ENCODE measurements around the gene APOOL.
"Not testable (repeated sequence)": the region's sequence is repeated elsewhere in the genome, so short reads cannot be mapped to it uniquely, and the experiment has no call there.

The APOOL gene

GRCh38 chrX:85012098-85012497 lies 8.4 kb downstream of the APOOL start:
- H3K9me2 ChIP-seq (ENCODE audit: low read depth, low read length), result no peaks in the 10 kb centered on the region
- no peak overlapping the region for H3K27ac ChIP-seq (ENCODE audit: low read depth, low read length, poor library complexity, severe bottlenecking)
- H3K4me2 ChIP-seq (ENCODE audit: low read length), result no peak overlapping the region
- no peaks in the 10 kb centered on the region for H3F3A ChIP-seq (ENCODE audit: insufficient read depth, low read length)
- no peak overlapping the region for H2AFZ ChIP-seq (ENCODE audit: low read length)
- no peak overlapping the region for H3K4me3 ChIP-seq (ENCODE audit: low read depth, low read length, poor library complexity, severe bottlenecking)
- H3K27me3 ChIP-seq (ENCODE audit: insufficient read depth, low read length), result no peaks in the 10 kb centered on the region
- H4K20me1 ChIP-seq (ENCODE audit: insufficient read depth, low read length), result no peaks in the 10 kb centered on the region
- no peak overlapping the region for H3K9ac ChIP-seq (ENCODE audit: low read length)
- no peaks in the 10 kb centered on the region for H3K36me3 ChIP-seq (ENCODE audit: insufficient read depth, low read length)
- H3K4me1 ChIP-seq (ENCODE audit: insufficient read depth, low read length, severe bottlenecking), result no peaks in the 10 kb centered on the region
- H3K79me2 ChIP-seq (ENCODE audit: insufficient read depth, low read length), result no peaks in the 10 kb centered on the region; the same call in 1 of the 2 replicates
- TF ChIP-seq, protein P1, sequence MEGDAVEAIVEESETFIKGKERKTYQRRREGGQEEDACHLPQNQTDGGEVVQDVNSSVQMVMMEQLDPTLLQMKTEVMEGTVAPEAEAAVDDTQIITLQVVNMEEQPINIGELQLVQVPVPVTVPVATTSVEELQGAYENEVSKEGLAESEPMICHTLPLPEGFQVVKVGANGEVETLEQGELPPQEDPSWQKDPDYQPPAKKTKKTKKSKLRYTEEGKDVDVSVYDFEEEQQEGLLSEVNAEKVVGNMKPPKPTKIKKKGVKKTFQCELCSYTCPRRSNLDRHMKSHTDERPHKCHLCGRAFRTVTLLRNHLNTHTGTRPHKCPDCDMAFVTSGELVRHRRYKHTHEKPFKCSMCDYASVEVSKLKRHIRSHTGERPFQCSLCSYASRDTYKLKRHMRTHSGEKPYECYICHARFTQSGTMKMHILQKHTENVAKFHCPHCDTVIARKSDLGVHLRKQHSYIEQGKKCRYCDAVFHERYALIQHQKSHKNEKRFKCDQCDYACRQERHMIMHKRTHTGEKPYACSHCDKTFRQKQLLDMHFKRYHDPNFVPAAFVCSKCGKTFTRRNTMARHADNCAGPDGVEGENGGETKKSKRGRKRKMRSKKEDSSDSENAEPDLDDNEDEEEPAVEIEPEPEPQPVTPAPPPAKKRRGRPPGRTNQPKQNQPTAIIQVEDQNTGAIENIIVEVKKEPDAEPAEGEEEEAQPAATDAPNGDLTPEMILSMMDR (IDR thresholded peaks at IDR 0.05; ENCODE audit: low read length), result no peak
- TF ChIP-seq EZH2 (IDR thresholded peaks at IDR 0.05; ENCODE audit: borderline replicate concordance, low read length), result no peak
- H3K9me3 ChIP-seq (ENCODE audit: low read length), result no peaks in the 10 kb centered on the region

GRCh38 chrX:85015351-85015750 lies 11.7 kb downstream of the APOOL start:
- H3K4me2 ChIP-seq (ENCODE audit: low read length); H3K36me3 ChIP-seq (ENCODE audit: insufficient read depth, low read length); H4K20me1 ChIP-seq (ENCODE audit: insufficient read depth, low read length); H2AFZ ChIP-seq (ENCODE audit: low read length); H3F3A ChIP-seq (ENCODE audit: insufficient read depth, low read length); H3K9me2 ChIP-seq (ENCODE audit: low read depth, low read length); H3K9me3 ChIP-seq (ENCODE audit: low read length); H3K4me3 ChIP-seq (ENCODE audit: low read depth, low read length, poor library complexity, severe bottlenecking); H3K27ac ChIP-seq (ENCODE audit: low read depth, low read length, poor library complexity, severe bottlenecking); H3K9ac ChIP-seq (ENCODE audit: low read length); H3K4me1 ChIP-seq (ENCODE audit: insufficient read depth, low read length, severe bottlenecking); H3K27me3 ChIP-seq (ENCODE audit: insufficient read depth, low read length); H3K79me2 ChIP-seq (ENCODE audit: insufficient read depth, low read length): not testable (repeated sequence)

- Histone ChIP-seq H3K9me2 (ENCODE audit: low read depth, low read length) (no peaks in the 10 kb centered on the region), H3K9ac (ENCODE audit: low read length) (no peak overlapping the region), H3K79me2 (ENCODE audit: insufficient read depth, low read length) (no peaks in the 10 kb centered on the region), H4K20me1 (ENCODE audit: insufficient read depth, low read length) (no peaks in the 10 kb centered on the region), H3K4me1 (ENCODE audit: insufficient read depth, low read length, severe bottlenecking) (no peaks in the 10 kb centered on the region), H3K9me3 (ENCODE audit: low read length) (no peaks in the 10 kb centered on the region), H3K36me3 (ENCODE audit: insufficient read depth, low read length) (no peaks in the 10 kb centered on the region; the same call in 1 of the 2 replicates), H3K27me3 (ENCODE audit: insufficient read depth, low read length) (no peaks in the 10 kb centered on the region), H3K4me3 (ENCODE audit: low read depth, low read length, poor library complexity, severe bottlenecking) (no peak overlapping the region), H2AFZ (ENCODE audit: low read length) (no peak overlapping the region), H3K4me2 (ENCODE audit: low read length) (no peak overlapping the region), H3K27ac (ENCODE audit: low read depth, low read length, poor library complexity, severe bottlenecking) (no peak overlapping the region), H3F3A (ENCODE audit: insufficient read depth, low read length) (no peaks in the 10 kb centered on the region)
- no peak for TF ChIP-seq EZH2 (IDR thresholded peaks at IDR 0.05; ENCODE audit: borderline replicate concordance, low read length)
- TF ChIP-seq, protein P1 (IDR thresholded peaks at IDR 0.05; ENCODE audit: low read length), result no peak
Measured at GRCh38 chrX:85017721-85018120, 14.0 kb downstream of the APOOL start.

DNA sequence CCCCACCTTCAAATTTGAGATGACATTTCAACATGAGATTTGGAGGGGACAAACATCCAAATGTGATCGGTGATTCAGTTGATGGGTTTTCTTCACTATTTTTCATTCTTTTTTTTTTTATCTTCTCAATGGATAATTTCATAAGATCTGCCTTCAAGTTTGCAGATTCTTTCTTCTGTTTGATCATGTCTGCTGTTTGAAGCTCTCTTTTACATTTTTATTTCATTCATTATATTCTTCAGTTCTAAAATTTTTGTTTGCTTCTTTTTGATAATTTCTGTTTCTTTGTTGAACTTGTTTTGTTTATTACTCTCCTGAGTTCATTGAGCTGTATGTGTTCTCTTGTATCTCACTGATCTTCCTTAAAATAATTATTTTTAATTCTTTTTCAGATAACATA lies 14.8 kb downstream of the APOOL start:
- H3K4me1 ChIP-seq (ENCODE audit: insufficient read depth, low read length, severe bottlenecking), result no peaks in the 10 kb centered on the region
- TF ChIP-seq EZH2 (IDR thresholded peaks at IDR 0.05; ENCODE audit: borderline replicate concordance, low read length), result no peak
- TF ChIP-seq, protein P1 (IDR thresholded peaks at IDR 0.05; ENCODE audit: low read length), result no peak
- no peaks in the 10 kb centered on the region for H3K27me3 ChIP-seq (ENCODE audit: insufficient read depth, low read length)
- H4K20me1 ChIP-seq (ENCODE audit: insufficient read depth, low read length), result no peaks in the 10 kb centered on the region
- H3K9me3 ChIP-seq (ENCODE audit: low read length), result no peaks in the 10 kb centered on the region
- H3K36me3 ChIP-seq (ENCODE audit: insufficient read depth, low read length), result no peaks in the 10 kb centered on the region; the same call in 1 of the 2 replicates
- no peak overlapping the region for H3K4me2 ChIP-seq (ENCODE audit: low read length)
- H2AFZ ChIP-seq (ENCODE audit: low read length), result no peak overlapping the region
- no peaks in the 10 kb centered on the region for H3K79me2 ChIP-seq (ENCODE audit: insufficient read depth, low read length)
- no peaks in the 10 kb centered on the region for H3F3A ChIP-seq (ENCODE audit: insufficient read depth, low read length)
- H3K27ac ChIP-seq (ENCODE audit: low read depth, low read length, poor library complexity, severe bottlenecking), result no peak overlapping the region
- H3K9me2 ChIP-seq (ENCODE audit: low read depth, low read length), result no peaks in the 10 kb centered on the region
- no peak overlapping the region for H3K9ac ChIP-seq (ENCODE audit: low read length)
- H3K4me3 ChIP-seq (ENCODE audit: low read depth, low read length, poor library complexity, severe bottlenecking), result no peak overlapping the region

Data from OCI-LY1 (cell line).